Peyer's patch (tissue), 4 donors: ENCODE data around the gene ANKFN1. TPM values are rescaled to one million over a fixed set of nuclear protein-coding genes. Genes with fewer than 3 reads are reported as not detected.

Experiments used
- DNase-seq, 3 donors: peaks; one replicate each; pipeline ENCODE4 v3.0.0-alpha.2; 2017 to 2019
- H3K27ac ChIP-seq, 4 donors: fragments of 200-600 bp; sonication (generic); one replicate each; pipeline ENCODE4 v1.5.1; 2016 to 2019
- H3K27me3 ChIP-seq, 2 donors: fragments of 200-600 bp; sonication (generic); one replicate each; pipeline ENCODE4 v1.5.1; 2019
- H3K36me3 ChIP-seq, 3 donors: fragments of 200-600 bp; sonication (generic); one replicate each; pipeline ENCODE4 v1.5.1; 2016 to 2019
- H3K4me1 ChIP-seq, 4 donors: fragments of 200-600 bp; sonication (generic); one replicate each; pipeline ENCODE4 v1.5.1; 2016 to 2019
- H3K4me3 ChIP-seq, 4 donors: fragments of 200-600 bp; sonication (generic); 1 replicate in 3 of 4; 2 replicates in 1 of 4; pipeline ENCODE4 v1.5.1; 2016 to 2019; ENCODE audit warnings: mild to moderate bottlenecking in 1 of 4
- H3K9me3 ChIP-seq, 4 donors: fragments of 200-600 bp; sonication (generic); one replicate each; pipeline ENCODE4 v1.5.1; 2016 to 2019; ENCODE audit warnings: mild to moderate bottlenecking in 1 of 4
- POLR2A ChIP-seq, 2 donors: fragments of 450-650 bp; IDR thresholded peaks; one replicate each; pipeline ENCODE4 v1.5.1; 2017; ENCODE audit warnings: antibody characterized with exemption in 2 of 2, mild to moderate bottlenecking in 2 of 2, moderate library complexity in 2 of 2
- total RNA-seq, 4 donors: library from RNA; depleted of rRNA; stranded (reverse); fragments of >200 nt; gene quantifications; one replicate each; pipeline ENCODE4 v1.1.0, GENCODE V29; 2016
- TF ChIP-seq, protein P1 (sequence below), 6 experiments: fragments of 450-650 bp in 4 of 6; fragments of 200-600 bp in 2 of 6; sonication (generic) in 1 of 6; IDR thresholded peaks; one replicate each; pipeline ENCODE4 v1.5.1; 2017 to 2019; ENCODE audit warnings: antibody characterized with exemption in 6 of 6, mild to moderate bottlenecking in 3 of 6, moderate library complexity in 1 of 6

The ANKFN1 gene
- total RNA-seq, 4 donors from 2014 or later: 0.95 to 2.0 (median 1.6) TPM; not detected in 1

DNA sequence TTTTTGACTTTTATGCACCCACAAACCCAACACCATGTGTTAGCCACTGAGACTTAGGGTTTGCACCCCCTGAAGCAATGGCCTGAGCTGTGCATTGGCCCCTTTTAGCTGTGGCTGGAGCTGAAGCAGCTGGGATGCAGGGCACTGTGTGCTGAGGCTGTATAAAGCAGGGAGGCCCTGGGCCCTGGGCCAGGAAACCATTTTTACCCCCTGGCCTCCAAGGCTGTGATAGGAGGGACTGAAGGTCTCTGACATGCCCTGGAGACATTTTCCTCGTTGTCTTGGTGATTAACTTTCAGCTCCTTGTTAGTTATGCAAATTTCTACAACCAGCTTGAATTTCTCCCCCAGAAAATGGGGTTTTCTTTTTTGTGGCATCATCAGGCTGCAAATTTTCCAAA, 6.7 kb upstream of the ANKFN1 start:
- no peaks in the 10 kb centered on the region for H3K4me1 ChIP-seq
- no peak for TF ChIP-seq POLR2A (IDR thresholded peaks at IDR 0.05)
- TF ChIP-seq, protein P1, sequence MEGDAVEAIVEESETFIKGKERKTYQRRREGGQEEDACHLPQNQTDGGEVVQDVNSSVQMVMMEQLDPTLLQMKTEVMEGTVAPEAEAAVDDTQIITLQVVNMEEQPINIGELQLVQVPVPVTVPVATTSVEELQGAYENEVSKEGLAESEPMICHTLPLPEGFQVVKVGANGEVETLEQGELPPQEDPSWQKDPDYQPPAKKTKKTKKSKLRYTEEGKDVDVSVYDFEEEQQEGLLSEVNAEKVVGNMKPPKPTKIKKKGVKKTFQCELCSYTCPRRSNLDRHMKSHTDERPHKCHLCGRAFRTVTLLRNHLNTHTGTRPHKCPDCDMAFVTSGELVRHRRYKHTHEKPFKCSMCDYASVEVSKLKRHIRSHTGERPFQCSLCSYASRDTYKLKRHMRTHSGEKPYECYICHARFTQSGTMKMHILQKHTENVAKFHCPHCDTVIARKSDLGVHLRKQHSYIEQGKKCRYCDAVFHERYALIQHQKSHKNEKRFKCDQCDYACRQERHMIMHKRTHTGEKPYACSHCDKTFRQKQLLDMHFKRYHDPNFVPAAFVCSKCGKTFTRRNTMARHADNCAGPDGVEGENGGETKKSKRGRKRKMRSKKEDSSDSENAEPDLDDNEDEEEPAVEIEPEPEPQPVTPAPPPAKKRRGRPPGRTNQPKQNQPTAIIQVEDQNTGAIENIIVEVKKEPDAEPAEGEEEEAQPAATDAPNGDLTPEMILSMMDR (IDR thresholded peaks at IDR 0.05): no peak
- H3K27me3 ChIP-seq: no peaks in the 10 kb centered on the region
- H3K4me3 ChIP-seq: no peak overlapping the region
- no peak overlapping the region for H3K27ac ChIP-seq
- no peaks in the 10 kb centered on the region for H3K9me3 ChIP-seq
- H3K36me3 ChIP-seq: no peaks in the 10 kb centered on the region
- no peak for DNase-seq

DNA sequence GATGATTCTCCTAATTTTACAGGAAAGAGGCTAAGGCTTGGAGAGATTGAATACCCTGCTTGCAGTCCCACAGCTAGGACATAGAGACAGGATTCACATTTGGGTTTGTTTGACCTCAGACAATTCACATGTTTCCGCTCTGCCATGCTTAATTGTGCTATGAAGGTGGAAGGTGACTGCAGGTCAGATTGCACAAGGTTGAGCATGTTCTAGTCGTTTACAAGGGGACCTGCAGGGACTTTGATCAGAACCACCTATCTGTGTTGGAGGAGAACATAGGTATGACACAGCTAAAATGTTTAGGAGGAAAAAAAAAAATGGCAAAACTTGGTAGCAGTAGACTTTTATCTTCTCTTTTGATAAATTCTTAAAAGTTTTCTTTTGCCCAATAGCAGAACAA, 4.9 kb upstream of the ANKFN1 start:
- H3K9me3 ChIP-seq: no peaks in the 10 kb centered on the region
- H3K4me1 ChIP-seq: no peaks in the 10 kb centered on the region
- no peaks in the 10 kb centered on the region for H3K36me3 ChIP-seq
- TF ChIP-seq, protein P1 (IDR thresholded peaks at IDR 0.05): no peak
- TF ChIP-seq POLR2A (IDR thresholded peaks at IDR 0.05): no peak
- H3K27me3 ChIP-seq: no peaks in the 10 kb centered on the region
- DNase-seq: no peak
- no peak overlapping the region for H3K27ac ChIP-seq
- H3K4me3 ChIP-seq: no peak overlapping the region

DNA sequence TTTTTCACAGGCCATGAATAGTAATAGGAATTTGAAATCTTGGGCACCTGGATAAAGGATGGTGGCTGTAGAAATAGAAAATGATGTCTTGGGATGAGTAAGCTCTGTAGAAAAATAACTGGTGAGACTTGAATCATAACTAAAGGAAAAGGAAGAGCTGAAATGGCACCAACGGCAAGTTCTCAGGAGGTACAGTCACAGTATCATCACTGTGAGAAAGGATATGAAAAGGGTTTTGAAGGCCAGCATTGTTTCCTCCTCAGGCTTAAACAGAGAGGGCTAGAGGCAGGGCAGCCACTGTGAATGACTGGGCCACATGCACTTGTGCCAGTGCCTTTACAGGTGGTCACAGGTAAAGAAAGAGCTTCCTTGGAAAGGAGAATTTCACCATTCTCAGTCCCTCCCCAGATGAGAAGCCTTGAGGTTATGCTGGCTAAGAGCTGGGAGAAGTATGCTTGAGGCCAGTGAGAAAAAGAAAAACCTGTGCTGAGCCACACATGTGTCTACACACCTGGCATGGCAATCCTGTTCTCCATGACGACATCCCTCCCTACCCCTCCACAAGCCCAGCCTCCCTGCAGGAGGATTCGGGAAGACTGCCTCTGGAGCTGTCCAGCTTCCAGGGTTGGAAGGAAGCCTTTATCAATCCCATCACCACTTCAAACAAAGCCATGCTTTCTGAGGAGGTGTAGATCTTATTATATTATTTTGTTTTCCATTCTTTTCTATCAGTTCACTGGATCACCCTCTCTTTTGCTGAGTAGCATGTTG, 3.8 kb upstream of the ANKFN1 start:
- no peak overlapping the region for H3K27ac ChIP-seq
- no peaks in the 10 kb centered on the region for H3K4me1 ChIP-seq
- TF ChIP-seq, protein P1 (IDR thresholded peaks at IDR 0.05): no peak
- TF ChIP-seq POLR2A (IDR thresholded peaks at IDR 0.05): no peak
- no peaks in the 10 kb centered on the region for H3K9me3 ChIP-seq
- no peak overlapping the region for H3K4me3 ChIP-seq
- no peak for DNase-seq
- no peaks in the 10 kb centered on the region for H3K27me3 ChIP-seq
- H3K36me3 ChIP-seq: no peaks in the 10 kb centered on the region

DNA sequence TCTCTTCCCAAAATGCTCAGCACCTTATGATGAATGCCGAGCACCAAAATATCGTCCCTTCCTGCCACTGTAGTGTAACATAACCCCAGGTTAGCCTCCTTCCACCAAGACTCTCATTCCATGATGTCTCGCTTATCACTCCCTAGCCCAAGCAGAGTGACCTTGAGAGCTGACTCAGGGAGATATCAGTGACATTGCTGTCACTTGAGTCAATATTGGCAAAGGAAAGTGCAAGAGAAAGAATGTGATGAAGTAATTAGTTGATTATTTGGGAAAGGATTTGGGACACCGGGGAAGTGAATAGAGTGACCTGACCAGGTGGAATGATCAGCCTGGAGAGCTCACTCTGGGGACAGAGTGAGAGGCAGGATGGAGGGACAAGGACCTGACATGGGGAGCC, 2.6 kb upstream of the ANKFN1 start:
- Histone ChIP-seq H3K36me3 (no peaks in the 10 kb centered on the region), H3K27ac (no peak overlapping the region), H3K4me1 (no peaks in the 10 kb centered on the region), H3K4me3 (no peak overlapping the region), H3K27me3 (no peaks in the 10 kb centered on the region), H3K9me3 (no peaks in the 10 kb centered on the region)
- DNase-seq: no peak
- TF ChIP-seq, protein P1 (IDR thresholded peaks at IDR 0.05): no peak
- no peak for TF ChIP-seq POLR2A (IDR thresholded peaks at IDR 0.05)

DNA sequence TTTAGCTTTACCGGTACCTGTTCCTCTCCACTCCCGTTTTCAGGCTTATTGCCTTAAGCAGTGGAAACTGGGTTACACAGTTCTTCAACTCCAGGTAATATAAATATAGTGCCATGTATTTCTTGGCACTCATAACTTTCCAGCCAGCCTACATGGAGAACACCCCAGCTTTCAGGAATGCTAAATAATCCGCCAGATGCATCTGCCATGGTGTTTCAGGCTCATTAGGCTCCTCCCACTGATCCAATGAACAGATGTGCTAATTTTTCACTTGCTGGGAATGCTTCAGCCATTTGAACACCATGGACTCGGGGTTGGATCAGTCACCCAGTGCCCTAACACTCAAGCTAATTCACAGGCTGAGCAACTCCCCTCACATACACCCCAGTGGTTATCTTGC, 4.6 kb downstream of the ANKFN1 start:
- no peak overlapping the region for H3K4me3 ChIP-seq
- no peak for TF ChIP-seq POLR2A (IDR thresholded peaks at IDR 0.05)
- TF ChIP-seq, protein P1 (IDR thresholded peaks at IDR 0.05): no peak
- H3K36me3 ChIP-seq: no peaks in the 10 kb centered on the region
- H3K27me3 ChIP-seq: no peaks in the 10 kb centered on the region
- DNase-seq: no peak
- no peaks in the 10 kb centered on the region for H3K4me1 ChIP-seq
- H3K27ac ChIP-seq: no peak overlapping the region
- H3K9me3 ChIP-seq: no peaks in the 10 kb centered on the region
